K562 (cell line): ENCODE data around the gene GALNT7. TPM values are rescaled to one million over a fixed set of nuclear protein-coding genes. Genes with fewer than 3 reads are reported as not detected.

Experiments
- ATF3 ChIP-seq, 2 experiments: fragments of 450-650 bp in 1 of 2; sonication (generic) in 1 of 2; formaldehyde crosslinking in 1 of 2; IDR thresholded peaks in 1 of 2; conservative IDR thresholded peaks in 1 of 2; 2 replicates each; pipeline versions ENCODE4 v1.6.1 to v1.8.1; 2016 to 2023; ENCODE audit warnings: mild to moderate bottlenecking in 2 of 2, moderate library complexity in 2 of 2, inconsistent platforms in 1 of 2, missing genetic modification reagents in 1 of 2
- BRCA1 ChIP-seq, 2 experiments: fragments of 450-650 bp in 1 of 2; sonication (generic) in 1 of 2; formaldehyde crosslinking in 1 of 2; IDR thresholded peaks; 2 replicates each; pipeline versions ENCODE4 v1.5.0 to v1.6.1; 2017 to 2020; ENCODE audit warnings: mild to moderate bottlenecking in 1 of 2, missing genetic modification reagents in 1 of 2
- CAMTA2 ChIP-seq: fragments of 250-450 bp; sonication (Bioruptor Pico); conservative IDR thresholded peaks from 2 replicates; pipeline ENCODE4 v1.5.1; 2022
- CGGBP1 ChIP-seq: fragments of 250-450 bp; sonication (Bioruptor Pico); IDR thresholded peaks from 2 replicates; pipeline ENCODE4 v1.9.0; 2021; ENCODE audit warnings: mild to moderate bottlenecking
- FOXJ2 ChIP-seq: fragments of 200-800 bp; sonication (Bioruptor generic); IDR thresholded peaks from 2 replicates; pipeline ENCODE4 v1.6.1; 2016; ENCODE audit warnings: missing genetic modification characterization, missing compliant biosample characterization
- KAT2B ChIP-seq: IDR thresholded peaks from one replicate; pipeline ENCODE4 v1.6.1; 2012; ENCODE audit warnings: low read depth, mild to moderate bottlenecking, control low read depth, inconsistent platforms, low read length, moderate library complexity
- POLR2AphosphoS2 ChIP-seq: IDR thresholded peaks from 2 replicates; pipeline ENCODE4 v1.6.1; 2012; ENCODE audit warnings: low read length, improper control_type of control experiment
- RHOXF2B ChIP-seq: fragments of 250-450 bp; sonication (Bioruptor Pico); conservative IDR thresholded peaks from 2 replicates; pipeline ENCODE4 v1.5.1; 2021
- SOX6 ChIP-seq: fragments of 450-650 bp; IDR thresholded peaks from 2 replicates; pipeline ENCODE4 v1.6.1; 2014; ENCODE audit warnings: mild to moderate bottlenecking
- TAF9B ChIP-seq: fragments of 450-650 bp; IDR thresholded peaks from 2 replicates; pipeline ENCODE4 v1.6.1; 2018; ENCODE audit warnings: mild to moderate bottlenecking; ENCODE audit not compliant: partially characterized antibody
- TGIF2 ChIP-seq: sonication (generic); formaldehyde crosslinking; IDR thresholded peaks from 2 replicates; pipeline ENCODE4 v1.8.1; 2022; ENCODE audit warnings: mild to moderate bottlenecking, missing genetic modification reagents, moderate library complexity
- TRIM25 ChIP-seq: fragments of 450-650 bp; IDR thresholded peaks from 2 replicates; pipeline ENCODE4 v1.7.0; 2016; ENCODE audit warnings: borderline replicate concordance
- USF2 ChIP-seq: sonication (generic); formaldehyde crosslinking; IDR thresholded peaks from 2 replicates; pipeline ENCODE4 v1.5.0; 2020; ENCODE audit warnings: missing genetic modification reagents
- ZNF778 ChIP-seq: fragments of 450-650 bp; formaldehyde crosslinking; IDR thresholded peaks from 2 replicates; pipeline ENCODE4 v1.4.0; 2020; ENCODE audit warnings: mild to moderate bottlenecking, moderate library complexity
- polyA plus RNA-seq, 8 experiments: library from polyadenylated mRNA; depleted of rRNA in 4 of 8; stranded (reverse) in 5 of 8; unstranded in 3 of 8; fragments of >200 nt; fragmentation: Nextera tagmentation in 2 of 8; fragmentation: Illumina TruSeq in 1 of 8; extraction: Ambion mirVana in 2 of 8; extraction: Trizol in 1 of 8; gene quantifications; 2 replicates each; pipeline versions ENCODE4 v1.2.1 to v1.2.3, GENCODE V29; 2011 to 2014; ENCODE audit warnings: inconsistent platforms in 1 of 8, missing spikeins in 1 of 8
- total RNA-seq, 7 experiments: library from RNA; depleted of rRNA in 6 of 7; stranded (reverse); fragments of >200 nt in 6 of 7; fragmentation: Illumina TruSeq in 2 of 7; extraction: Trizol in 2 of 7; gene quantifications; 2 replicates each; pipeline versions ENCODE4 v1.2.1 to v1.2.3, GENCODE V29; 2011 to 2021; ENCODE audit warnings: low replicate concordance in 1 of 7
- TF ChIP-seq, protein P1 (sequence below): fragments of 250-450 bp; sonication (Bioruptor Pico); IDR thresholded peaks from 2 replicates; pipeline ENCODE4 v1.8.0; 2022; ENCODE audit warnings: inconsistent platforms, mild to moderate bottlenecking, moderate library complexity, borderline replicate concordance
- TF ChIP-seq, protein P2 (sequence below): sonication (generic); formaldehyde crosslinking; IDR thresholded peaks from 2 replicates; pipeline ENCODE4 v1.4.0; 2020; ENCODE audit warnings: mild to moderate bottlenecking, missing genetic modification reagents
- TF ChIP-seq, protein P3 (sequence below): sonication (generic); formaldehyde crosslinking; IDR thresholded peaks from 2 replicates; pipeline ENCODE4 v1.8.0; 2022; ENCODE audit warnings: mild to moderate bottlenecking, low read depth, missing genetic modification reagents

GALNT7 gene
- total and polyA plus RNA-seq, 9 of the 15 experiments (the other 6 are each of a cell fraction or from before 2014, with no cell fraction given), result 16.7 to 38.7 (median 31.1) TPM

DNA sequence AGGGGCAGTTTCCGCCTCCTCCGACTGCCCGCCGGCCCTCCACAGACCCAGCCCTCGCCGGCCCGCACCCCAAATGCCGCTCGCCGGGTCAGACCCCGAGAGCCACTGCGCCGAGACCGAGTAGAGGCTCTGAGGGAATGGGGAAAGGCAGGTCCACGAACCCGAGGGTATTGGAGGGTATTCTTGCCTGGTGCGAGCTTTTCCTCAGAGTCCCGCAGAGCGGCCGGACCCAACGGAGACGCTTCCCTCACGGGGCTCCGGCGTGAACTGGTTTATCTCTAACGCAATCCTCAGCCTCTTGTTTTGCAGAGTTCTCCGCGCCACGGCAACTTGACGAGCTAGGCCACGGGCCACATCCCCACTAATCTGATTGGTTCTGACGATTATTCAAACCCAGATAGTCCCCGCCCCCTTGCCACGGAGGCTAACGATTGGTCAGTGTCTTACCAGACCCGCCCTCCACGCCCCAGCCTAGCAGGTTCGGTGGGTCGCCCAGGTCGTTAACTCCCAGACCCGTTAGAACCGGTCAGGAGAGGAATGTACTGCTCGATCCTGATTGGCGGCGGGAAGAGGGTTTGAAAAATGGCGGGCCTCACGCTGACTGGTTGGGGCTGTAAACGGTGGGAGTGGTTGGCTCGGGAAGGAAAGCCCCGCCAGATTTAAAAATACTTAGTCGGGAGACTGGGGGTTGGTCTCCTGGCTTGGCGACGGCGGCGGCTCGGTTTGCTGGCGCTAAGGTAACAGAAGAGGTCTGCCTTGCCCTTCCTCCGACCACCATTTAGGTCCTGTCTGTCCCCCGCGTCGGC, 165.7 kb downstream of the GALNT7 start, which contains the start of gene HMGB2 (continued):
- TF ChIP-seq, protein P1, sequence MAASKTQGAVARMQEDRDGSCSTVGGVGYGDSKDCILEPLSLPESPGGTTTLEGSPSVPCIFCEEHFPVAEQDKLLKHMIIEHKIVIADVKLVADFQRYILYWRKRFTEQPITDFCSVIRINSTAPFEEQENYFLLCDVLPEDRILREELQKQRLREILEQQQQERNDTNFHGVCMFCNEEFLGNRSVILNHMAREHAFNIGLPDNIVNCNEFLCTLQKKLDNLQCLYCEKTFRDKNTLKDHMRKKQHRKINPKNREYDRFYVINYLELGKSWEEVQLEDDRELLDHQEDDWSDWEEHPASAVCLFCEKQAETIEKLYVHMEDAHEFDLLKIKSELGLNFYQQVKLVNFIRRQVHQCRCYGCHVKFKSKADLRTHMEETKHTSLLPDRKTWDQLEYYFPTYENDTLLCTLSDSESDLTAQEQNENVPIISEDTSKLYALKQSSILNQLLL (CRISPR knock-in tag), result no peak
- TF ChIP-seq FOXJ2 (tag) (peak; percentile 31; the same call in 1 of the 2 replicates), RHOXF2B (0 out of 2 replicates have a peak, but pooled peaks have one; percentile 60), KAT2B (no peak), SOX6 (peak; percentile 42; the same call in 1 of the 2 replicates), TRIM25 (no peak), ATF3 (IDR thresholded peaks at IDR 0.05) (peak; percentile 19; the same call in 1 of the 2 replicates), ATF3 (CRISPR knock-in tag; conservative IDR thresholded peaks at IDR 0.05) (peak; percentile 80), CAMTA2 (CRISPR knock-in tag) (no peak), POLR2AphosphoS2 (peak; percentile 76; the same call in 1 of the 2 replicates), USF2 (CRISPR knock-in tag) (peak; percentile 53), BRCA1 (IDR thresholded peaks at IDR 0.05) (no peak), BRCA1 (CRISPR knock-in tag; IDR thresholded peaks at IDR 0.05) (no peak), TGIF2 (CRISPR knock-in tag) (peak; percentile 89; the same call in 1 of the 2 replicates), TAF9B (peak; percentile 93), CGGBP1 (CRISPR knock-in tag) (no peak), ZNF778 (no peak)
- TF ChIP-seq, protein P2, sequence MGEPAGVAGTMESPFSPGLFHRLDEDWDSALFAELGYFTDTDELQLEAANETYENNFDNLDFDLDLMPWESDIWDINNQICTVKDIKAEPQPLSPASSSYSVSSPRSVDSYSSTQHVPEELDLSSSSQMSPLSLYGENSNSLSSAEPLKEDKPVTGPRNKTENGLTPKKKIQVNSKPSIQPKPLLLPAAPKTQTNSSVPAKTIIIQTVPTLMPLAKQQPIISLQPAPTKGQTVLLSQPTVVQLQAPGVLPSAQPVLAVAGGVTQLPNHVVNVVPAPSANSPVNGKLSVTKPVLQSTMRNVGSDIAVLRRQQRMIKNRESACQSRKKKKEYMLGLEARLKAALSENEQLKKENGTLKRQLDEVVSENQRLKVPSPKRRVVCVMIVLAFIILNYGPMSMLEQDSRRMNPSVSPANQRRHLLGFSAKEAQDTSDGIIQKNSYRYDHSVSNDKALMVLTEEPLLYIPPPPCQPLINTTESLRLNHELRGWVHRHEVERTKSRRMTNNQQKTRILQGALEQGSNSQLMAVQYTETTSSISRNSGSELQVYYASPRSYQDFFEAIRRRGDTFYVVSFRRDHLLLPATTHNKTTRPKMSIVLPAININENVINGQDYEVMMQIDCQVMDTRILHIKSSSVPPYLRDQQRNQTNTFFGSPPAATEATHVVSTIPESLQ (CRISPR knock-in tag), result no peak
- TF ChIP-seq, protein P3, sequence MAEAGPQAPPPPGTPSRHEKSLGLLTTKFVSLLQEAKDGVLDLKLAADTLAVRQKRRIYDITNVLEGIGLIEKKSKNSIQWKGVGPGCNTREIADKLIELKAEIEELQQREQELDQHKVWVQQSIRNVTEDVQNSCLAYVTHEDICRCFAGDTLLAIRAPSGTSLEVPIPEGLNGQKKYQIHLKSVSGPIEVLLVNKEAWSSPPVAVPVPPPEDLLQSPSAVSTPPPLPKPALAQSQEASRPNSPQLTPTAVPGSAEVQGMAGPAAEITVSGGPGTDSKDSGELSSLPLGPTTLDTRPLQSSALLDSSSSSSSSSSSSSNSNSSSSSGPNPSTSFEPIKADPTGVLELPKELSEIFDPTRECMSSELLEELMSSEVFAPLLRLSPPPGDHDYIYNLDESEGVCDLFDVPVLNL (CRISPR knock-in tag), result peak; percentile 99
